Activated naive CD8-positive, alpha-beta T cell (primary cell): Measurements from ENCODE around the gene SLC25A36.
"Not testable (repeated sequence)": the region's sequence is repeated elsewhere in the genome, so short reads cannot be mapped to it uniquely, and the experiment has no call there.

Source experiments
- H3K27ac Mint-ChIP-seq: one replicate; pipeline ENCODE4 v1.8.0; 2021; ENCODE audit warnings: mixed read lengths
- H3K27me3 Mint-ChIP-seq: one replicate; pipeline ENCODE4 v1.8.0; 2021; ENCODE audit warnings: mixed read lengths
- H3K36me3 Mint-ChIP-seq: one replicate; pipeline ENCODE4 v1.8.0; 2021; ENCODE audit warnings: mixed read lengths
- H3K4me1 Mint-ChIP-seq: one replicate; pipeline ENCODE4 v1.8.0; 2021; ENCODE audit warnings: low read depth, mixed read lengths
- H3K4me3 Mint-ChIP-seq: one replicate; pipeline ENCODE4 v1.8.0; 2021; ENCODE audit warnings: mild to moderate bottlenecking, mixed read lengths
- H3K9me3 Mint-ChIP-seq: one replicate; pipeline ENCODE4 v1.8.0; 2021; ENCODE audit warnings: low read depth, mixed read lengths

The SLC25A36 gene

GRCh38 chr3:140950144-140950543 is 8.5 kb downstream of the SLC25A36 start:
- Mint-ChIP-seq H3K27ac (no peak overlapping the region), H3K4me3 (no peak overlapping the region), H3K27me3 (no peaks in the 10 kb centered on the region), H3K9me3 (no peaks in the 10 kb centered on the region), H3K4me1 (peaks cover 80% of the 10 kb centered on the region), H3K36me3 (peaks cover 9% of the 10 kb centered on the region)

- Mint-ChIP-seq H3K36me3 (peaks cover 9% of the 10 kb centered on the region), H3K27ac (no peak overlapping the region), H3K4me3 (no peak overlapping the region), H3K27me3 (no peaks in the 10 kb centered on the region), H3K9me3 (no peaks in the 10 kb centered on the region), H3K4me1 (peaks cover 78% of the 10 kb centered on the region)
These were observed 9.2 kb downstream of the SLC25A36 start for GRCh38 chr3:140950863-140951262.

GRCh38 chr3:140951750-140952149 is 10.1 kb downstream of the SLC25A36 start:
- not testable (repeated sequence) for H3K27me3 Mint-ChIP-seq, H3K9me3 Mint-ChIP-seq, H3K27ac Mint-ChIP-seq
- H3K4me3 Mint-ChIP-seq: peak overlapping the region; percentile 31
- peaks cover 12% of the 10 kb centered on the region for H3K36me3 Mint-ChIP-seq
- H3K4me1 Mint-ChIP-seq: peaks cover 74% of the 10 kb centered on the region

- no peak overlapping the region for H3K4me3 Mint-ChIP-seq
- no peaks in the 10 kb centered on the region for H3K9me3 Mint-ChIP-seq
- H3K27me3 Mint-ChIP-seq: no peaks in the 10 kb centered on the region
- peaks cover 64% of the 10 kb centered on the region for H3K4me1 Mint-ChIP-seq
- H3K36me3 Mint-ChIP-seq: peaks cover 9% of the 10 kb centered on the region
- H3K27ac Mint-ChIP-seq: peak overlapping the region; percentile 46
These were observed 11.7 kb downstream of the SLC25A36 start for GRCh38 chr3:140953028-140953960.

- H3K27ac Mint-ChIP-seq: no peak overlapping the region
- H3K4me1 Mint-ChIP-seq: peaks cover 54% of the 10 kb centered on the region
- H3K9me3 Mint-ChIP-seq: no peaks in the 10 kb centered on the region
- no peak overlapping the region for H3K4me3 Mint-ChIP-seq
- peaks cover 5% of the 10 kb centered on the region for H3K36me3 Mint-ChIP-seq
- H3K27me3 Mint-ChIP-seq: no peaks in the 10 kb centered on the region
These were observed 12.9 kb downstream of the SLC25A36 start for GRCh38 chr3:140954576-140954975.

- Mint-ChIP-seq H3K36me3 (peaks cover 5% of the 10 kb centered on the region), H3K27ac (no peak overlapping the region), H3K4me3 (no peak overlapping the region), H3K4me1 (peaks cover 44% of the 10 kb centered on the region), H3K9me3 (no peaks in the 10 kb centered on the region), H3K27me3 (no peaks in the 10 kb centered on the region)
These were observed 14.0 kb downstream of the SLC25A36 start for GRCh38 chr3:140955645-140956044.

- no peak overlapping the region for H3K27ac Mint-ChIP-seq
- peaks cover 39% of the 10 kb centered on the region for H3K4me1 Mint-ChIP-seq
- peaks cover 7% of the 10 kb centered on the region for H3K36me3 Mint-ChIP-seq
- H3K27me3 Mint-ChIP-seq: no peaks in the 10 kb centered on the region
- H3K9me3 Mint-ChIP-seq: no peaks in the 10 kb centered on the region
- H3K4me3 Mint-ChIP-seq: no peak overlapping the region
These were observed 14.6 kb downstream of the SLC25A36 start for GRCh38 chr3:140956058-140956835.

- H3K4me3 Mint-ChIP-seq: no peak overlapping the region
- peaks cover 5% of the 10 kb centered on the region for H3K4me1 Mint-ChIP-seq
- no peaks in the 10 kb centered on the region for H3K9me3 Mint-ChIP-seq
- H3K27me3 Mint-ChIP-seq: no peaks in the 10 kb centered on the region
- peaks cover 9% of the 10 kb centered on the region for H3K36me3 Mint-ChIP-seq
- no peak overlapping the region for H3K27ac Mint-ChIP-seq
These were observed 31.2 kb downstream of the SLC25A36 start for GRCh38 chr3:140972833-140973232.

- peaks cover 5% of the 10 kb centered on the region for H3K4me1 Mint-ChIP-seq
- H3K36me3 Mint-ChIP-seq: peaks cover 9% of the 10 kb centered on the region
- peak overlapping the region; percentile 2 for H3K27ac Mint-ChIP-seq
- H3K4me3 Mint-ChIP-seq: no peak overlapping the region
- no peaks in the 10 kb centered on the region for H3K27me3 Mint-ChIP-seq
- H3K9me3 Mint-ChIP-seq: no peaks in the 10 kb centered on the region
These were observed 33.3 kb downstream of the SLC25A36 start for GRCh38 chr3:140974900-140975299.

- Mint-ChIP-seq H3K36me3 (peaks cover 8% of the 10 kb centered on the region), H3K4me1 (no peaks in the 10 kb centered on the region), H3K4me3 (no peak overlapping the region), H3K27me3 (no peaks in the 10 kb centered on the region), H3K9me3 (peaks cover 4% of the 10 kb centered on the region), H3K27ac (no peak overlapping the region)
These were observed 39.0 kb downstream of the SLC25A36 start for GRCh38 chr3:140980663-140981062.

GRCh38 chr3:140987792-140988191 is 46.2 kb downstream of the SLC25A36 start:
- H3K36me3 Mint-ChIP-seq, H3K4me3 Mint-ChIP-seq, H3K9me3 Mint-ChIP-seq, H3K27ac Mint-ChIP-seq, H3K27me3 Mint-ChIP-seq, H3K4me1 Mint-ChIP-seq: not testable (repeated sequence)

GRCh38 chr3:140994316-140994715 is 52.7 kb downstream of the SLC25A36 start:
- H3K27me3 Mint-ChIP-seq: peaks cover 1% of the 10 kb centered on the region
- H3K9me3 Mint-ChIP-seq: no peaks in the 10 kb centered on the region
- H3K36me3 Mint-ChIP-seq: no peaks in the 10 kb centered on the region
- no peaks in the 10 kb centered on the region for H3K4me1 Mint-ChIP-seq
- no peak overlapping the region for H3K27ac Mint-ChIP-seq
- H3K4me3 Mint-ChIP-seq: no peak overlapping the region

- not testable (repeated sequence) for H3K36me3 Mint-ChIP-seq, H3K4me1 Mint-ChIP-seq, H3K9me3 Mint-ChIP-seq
These were observed 53.2 kb downstream of the SLC25A36 start for GRCh38 chr3:140994861-140995260.

GRCh38 chr3:140995881-140996280 is 54.2 kb downstream of the SLC25A36 start:
- Mint-ChIP-seq H3K27me3 (peaks cover 1% of the 10 kb centered on the region), H3K4me3 (no peak overlapping the region), H3K36me3 (no peaks in the 10 kb centered on the region), H3K27ac (no peak overlapping the region), H3K9me3 (no peaks in the 10 kb centered on the region), H3K4me1 (peaks cover 3% of the 10 kb centered on the region)

More at GRCh38 chr3:140994861-140995260, 53.2 kb downstream of the SLC25A36 start:
- not testable (repeated sequence) for H3K27ac Mint-ChIP-seq, H3K4me3 Mint-ChIP-seq, H3K27me3 Mint-ChIP-seq

GRCh38 chr3:141000027-141000663 is 58.5 kb downstream of the SLC25A36 start:
- Mint-ChIP-seq H3K27ac (no peak overlapping the region), H3K9me3 (no peaks in the 10 kb centered on the region), H3K4me3 (no peak overlapping the region), H3K36me3 (no peaks in the 10 kb centered on the region), H3K27me3 (peaks cover 1% of the 10 kb centered on the region), H3K4me1 (peaks cover 3% of the 10 kb centered on the region)
